IMR-90 (cell line): Measurements from ENCODE around the gene NCKIPSD. TPM values are rescaled to one million over a fixed set of nuclear protein-coding genes. Genes with fewer than 3 reads are reported as not detected.

Source experiments
- ATAC-seq: fragments of 200-7000 bp; cut with Tn5 transposase; 2 replicates; pipeline ENCODE4 v1.9.1; 2020; ENCODE audit warnings: low read depth, mild to moderate bottlenecking, moderate library complexity
- BruUV-seq: library from RNA; stranded (reverse); fragments of 400-500 nt; replicated peaks from 2 replicates; lab custom pipeline; 2021; lab: Mats Ljungman, UMichigan
- CTCF ChIA-PET: fragments of 300-600 bp; formaldehyde crosslinking; extraction: SDS; loops from one replicate; lab custom pipeline; 2021; ENCODE audit warnings: antibody characterized with exemption; lab: Yijun Ruan, JAX
- POLR2A ChIA-PET: fragments of 300-600 bp; sonication (Branson Sonifier 250); formaldehyde crosslinking; loops from one replicate; lab custom pipeline; 2022; ENCODE audit warnings: antibody characterized with exemption; ENCODE audit not compliant: unreplicated experiment; lab: Charles Lee
- DNase-seq: peaks from one replicate; pipeline ENCODE4 v3.0.0; 2013
- H2AFZ ChIP-seq: replicated peaks from 2 replicates; pipeline ENCODE3; 2013; ENCODE audit warnings: low read length, mild to moderate bottlenecking; ENCODE audit not compliant: poor library complexity
- H2AK5ac ChIP-seq: 2 replicates; pipeline ENCODE4 v1.6.1; 2013; ENCODE audit warnings: low read depth, low read length, inconsistent platforms
- H2AK9ac ChIP-seq: replicated peaks from 2 replicates; pipeline ENCODE3; 2013; ENCODE audit warnings: mild to moderate bottlenecking, low read depth, low read length, moderate library complexity; ENCODE audit not compliant: poor library complexity
- H2BK120ac ChIP-seq: 2 replicates; pipeline ENCODE4 v1.6.1; 2013; ENCODE audit warnings: low read depth, low read length, inconsistent platforms
- H2BK15ac ChIP-seq: 3 replicates; pipeline ENCODE4 v1.6.1; 2013; ENCODE audit warnings: low read depth, low read length, inconsistent platforms
- H2BK20ac ChIP-seq: 2 replicates; pipeline ENCODE4 v1.6.1; 2013; ENCODE audit warnings: low read depth, mild to moderate bottlenecking, inconsistent platforms, low read length, moderate library complexity
- H2BK5ac ChIP-seq: 2 replicates; pipeline ENCODE4 v1.6.1; 2013; ENCODE audit warnings: mild to moderate bottlenecking, low read depth, low read length, inconsistent platforms; ENCODE audit not compliant: poor library complexity, severe bottlenecking
- H3K14ac ChIP-seq: replicated peaks from 2 replicates; pipeline ENCODE4 v1.6.1; 2013; ENCODE audit warnings: low read depth, low read length, inconsistent platforms
- H3K18ac ChIP-seq: 2 replicates; pipeline ENCODE4 v1.6.1; 2013; ENCODE audit warnings: low read depth, low read length, control low read depth
- H3K23ac ChIP-seq: 2 replicates; pipeline ENCODE4 v1.6.1; 2013; ENCODE audit warnings: low read depth, low read length, inconsistent platforms
- H3K27ac ChIP-seq: 2 replicates; pipeline ENCODE4 v1.5.1; 2013; ENCODE audit warnings: mild to moderate bottlenecking, control low read depth, low read length; ENCODE audit not compliant: insufficient read depth
- H3K27me3 ChIP-seq: 2 replicates; pipeline ENCODE4 v1.6.1; 2013; ENCODE audit warnings: low read length; ENCODE audit not compliant: control insufficient read depth, insufficient read depth
- H3K36me3 ChIP-seq: 2 replicates; pipeline ENCODE4 v1.6.1; 2013; ENCODE audit warnings: low read length, mixed read lengths; ENCODE audit not compliant: control insufficient read depth, insufficient read depth
- H3K4ac ChIP-seq: 2 replicates; pipeline ENCODE4 v1.6.1; 2013; ENCODE audit warnings: low read depth, low read length, inconsistent platforms
- H3K4me1 ChIP-seq: 2 replicates; pipeline ENCODE4 v1.6.1; 2013; ENCODE audit warnings: low read length, mixed read lengths; ENCODE audit not compliant: control insufficient read depth, insufficient read depth
- H3K4me2 ChIP-seq: 2 replicates; pipeline ENCODE4 v1.6.1; 2013; ENCODE audit warnings: low read depth, mild to moderate bottlenecking, control low read depth, low read length, moderate library complexity
- H3K4me3 ChIP-seq: 2 replicates; pipeline ENCODE4 v1.5.1; 2013; ENCODE audit warnings: low read depth, mild to moderate bottlenecking, control low read depth, low read length, moderate library complexity; ENCODE audit not compliant: insufficient read depth
- H3K56ac ChIP-seq: 2 replicates; pipeline ENCODE4 v1.6.1; 2013; ENCODE audit warnings: low read length, inconsistent platforms; ENCODE audit not compliant: insufficient read depth; ENCODE audit errors: extremely low read depth
- H3K79me1 ChIP-seq, 2 experiments: 2 replicates each; pipeline ENCODE4 v1.6.1; 2013; ENCODE audit warnings: low read length in 2 of 2, inconsistent platforms in 1 of 2, low read depth in 1 of 2
- H3K9ac ChIP-seq: 2 replicates; pipeline ENCODE4 v1.6.1; 2013; ENCODE audit warnings: low read depth, low read length, control low read depth
- H3K9me1 ChIP-seq: 2 replicates; pipeline ENCODE4 v1.6.1; 2013; ENCODE audit warnings: low read length, inconsistent platforms; ENCODE audit not compliant: insufficient read depth
- H3K9me3 ChIP-seq: 2 replicates; pipeline ENCODE4 v1.6.1; 2013; ENCODE audit warnings: low read length; ENCODE audit not compliant: control insufficient read depth, insufficient read depth
- H4K20me1 ChIP-seq: 2 replicates; pipeline ENCODE4 v1.6.1; 2013; ENCODE audit warnings: low read length, inconsistent platforms; ENCODE audit not compliant: insufficient read depth
- H4K5ac ChIP-seq: 2 replicates; pipeline ENCODE4 v1.6.1; 2013; ENCODE audit warnings: mild to moderate bottlenecking, low read depth, low read length, control low read depth
- H4K8ac ChIP-seq, 2 experiments: 2 replicates each; pipeline ENCODE4 v1.6.1; 2013; ENCODE audit warnings: low read depth in 2 of 2, low read length in 2 of 2, control low read depth in 1 of 2, inconsistent platforms in 1 of 2
- H4K91ac ChIP-seq: 2 replicates; pipeline ENCODE4 v1.6.1; 2013; ENCODE audit warnings: low read depth, low read length, inconsistent platforms; ENCODE audit not compliant: insufficient read depth
- CTCF ChIP-seq: conservative IDR thresholded peaks from 2 replicates; pipeline ENCODE4 v1.5.1; 2012; ENCODE audit warnings: mild to moderate bottlenecking, low read depth, low read length, improper control_type of control experiment
- RCOR1 ChIP-seq: IDR thresholded peaks from 2 replicates; pipeline ENCODE4 v1.6.1; 2012; ENCODE audit warnings: mild to moderate bottlenecking, low read length, improper control_type of control experiment; ENCODE audit not compliant: insufficient replicate concordance
- SMC3 ChIP-seq: fragments of 150-350 bp; IDR thresholded peaks from 2 replicates; pipeline ENCODE4 v1.6.1; 2016; ENCODE audit warnings: low read depth, mild to moderate bottlenecking, antibody characterized with exemption, low read length, moderate library complexity
- WGBS, 2 experiments: methylation state at CpG; one replicate each; pipeline versions ENCODE4 v1.1.5 to v1.1.7; 2013; ENCODE audit warnings: missing lambda C conversion rate in 2 of 2; ENCODE audit not compliant: insufficient read length in 1 of 2; ENCODE audit errors: extremely low coverage in 2 of 2; 5-methylcytosine and 5-hydroxymethylcytosine counted together
- dilution Hi-C: fragments of 300-500 bp; cut with HindIII; formaldehyde crosslinking; loops from one replicate; pipeline ENCODE4 v1.14.3; 2018; ENCODE audit warnings: low sequenced_read_pairs; ENCODE audit not compliant: unreplicated experiment
- in situ Hi-C: fragments of 300-500 bp; cut with MboI; formaldehyde crosslinking; loops from 3 replicates; pipeline ENCODE4 v1.14.3; 2019; ENCODE audit warnings: low sequenced_read_pairs, inconsistent platforms, mixed read lengths
- intact Hi-C: fragments of 100-400 bp; cut with micrococcal nuclease; formaldehyde crosslinking; loops from 2 replicates; pipeline ENCODE4 v1.10.0; 2022
- polyA plus RNA-seq, 3 experiments: library from polyadenylated mRNA; depleted of rRNA; stranded (reverse); fragments of >200 nt; gene quantifications; 2 replicates each; pipeline ENCODE4 v1.2.3, GENCODE V29; 2012; ENCODE audit warnings: low replicate concordance in 1 of 3
- total RNA-seq: library from RNA; depleted of rRNA; stranded (reverse); fragments of >200 nt; gene quantifications from 2 replicates; pipeline ENCODE4 v1.2.3, GENCODE V29; 2012
- TF ChIP-seq, protein P1 (sequence below): fragments of 150-350 bp; IDR thresholded peaks from 2 replicates; pipeline ENCODE4 v1.6.1; 2017; ENCODE audit warnings: mild to moderate bottlenecking, antibody characterized with exemption, low read length, low read depth

The NCKIPSD gene
- total and polyA plus RNA-seq, 2 of the 4 experiments (the other 2 are of a cell fraction): 21.0 to 38.3 TPM

DNA sequence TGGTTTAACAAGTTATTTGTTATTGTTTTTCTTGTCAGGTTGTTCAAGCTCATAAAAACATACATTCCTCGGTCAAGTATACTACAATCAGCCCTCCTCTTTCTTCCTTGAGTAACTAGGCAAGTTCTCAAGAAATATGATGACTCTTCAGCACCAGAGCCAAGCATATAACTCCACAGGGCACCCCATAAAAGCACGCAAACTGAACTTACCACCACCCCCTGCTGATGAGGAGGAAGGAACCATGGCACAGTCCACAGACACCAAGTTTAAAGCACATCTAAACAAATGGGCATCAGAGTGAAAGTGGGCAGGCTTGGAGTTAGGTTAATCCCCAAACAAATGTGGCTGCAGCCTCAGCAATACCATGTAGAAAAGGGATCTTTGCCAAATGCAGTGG, 26.0 kb upstream of the NCKIPSD start:
- H2AK5ac ChIP-seq: no peak overlapping the region
- no peak overlapping the region for H2BK5ac ChIP-seq
- no peak overlapping the region for H4K5ac ChIP-seq
- H3K9ac ChIP-seq: no peak overlapping the region
- no peak overlapping the region for H2BK120ac ChIP-seq
- H3K4me2 ChIP-seq: no peak overlapping the region; the same call in 1 of the 2 replicates
- no peak overlapping the region for H3K27ac ChIP-seq
- no peak overlapping the region for H2BK15ac ChIP-seq
- no peak overlapping the region for H2BK20ac ChIP-seq
- peaks cover 0 to 54% of the 10 kb centered on the region in 2 experiments; a peak in 3 of 4 replicates for H3K79me1 ChIP-seq
- no peaks in the 10 kb centered on the region for H3K9me3 ChIP-seq
- no peak overlapping the region for H4K91ac ChIP-seq
- H3K14ac ChIP-seq: no peak overlapping the region
- DNase-seq (no peak), ATAC-seq (no peak)
- no peak overlapping the region for H3K56ac ChIP-seq
- ChIA-PET POLR2A (no interaction called here), CTCF (no interaction called here)
- H4K8ac ChIP-seq: no peak overlapping the region
- peaks cover 45% of the 10 kb centered on the region for H3K36me3 ChIP-seq
- no CpG with 5 or more reads among the region's 2 CpGs for WGBS, 2 experiments
- BruUV-seq: no TSS peak
- no peak overlapping the region for H3K4me3 ChIP-seq
- H3K27me3 ChIP-seq: no peaks in the 10 kb centered on the region
- H3K4me1 ChIP-seq: peaks cover 13% of the 10 kb centered on the region
- no peak overlapping the region for H3K4ac ChIP-seq
- dilution Hi-C loops: no loop called here
- in situ Hi-C loops: no loop called here
- no peak overlapping the region for H2AFZ ChIP-seq
- peaks cover 86% of the 10 kb centered on the region for H4K20me1 ChIP-seq
- intact Hi-C loops: no loop called here
- TF ChIP-seq CTCF (no peak), SMC3 (no peak), RCOR1 (no peak)
- TF ChIP-seq, protein P1, sequence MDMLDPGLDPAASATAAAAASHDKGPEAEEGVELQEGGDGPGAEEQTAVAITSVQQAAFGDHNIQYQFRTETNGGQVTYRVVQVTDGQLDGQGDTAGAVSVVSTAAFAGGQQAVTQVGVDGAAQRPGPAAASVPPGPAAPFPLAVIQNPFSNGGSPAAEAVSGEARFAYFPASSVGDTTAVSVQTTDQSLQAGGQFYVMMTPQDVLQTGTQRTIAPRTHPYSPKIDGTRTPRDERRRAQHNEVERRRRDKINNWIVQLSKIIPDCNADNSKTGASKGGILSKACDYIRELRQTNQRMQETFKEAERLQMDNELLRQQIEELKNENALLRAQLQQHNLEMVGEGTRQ: no peak
- no peak overlapping the region for H2AK9ac ChIP-seq
- H3K18ac ChIP-seq: no peak overlapping the region
- 0 out of 2 replicates have a peak overlapping the region, but pooled peaks have one; percentile 17 for H3K23ac ChIP-seq
- peaks cover 31% of the 10 kb centered on the region for H3K9me1 ChIP-seq
